ENCODE results near the gene ALG5.

ALG5 gene

GRCh38 chr13:36919833-36920615 lies 79.1 kb downstream of the ALG5 start, which contains the start of gene SMAD9:
Gene SMAD9 (minus strand): TSS chr13:36920238. CDS start chr13:36879689, 40,549 bp downstream.
- in situ Hi-C loops (cut with HindIII; ENCODE audit: low pct_ligation_motif_present, low pct_unique_long_range_greater_than_20kb, low sequenced_read_pairs): no loop called here

GRCh38 chr13:36919171-36919832 lies 79.8 kb downstream of the ALG5 start:
- in situ Hi-C loops (cut with HindIII; ENCODE audit: low pct_ligation_motif_present, low pct_unique_long_range_greater_than_20kb, low sequenced_read_pairs): no loop called here
- DNase-seq: no peak

More at GRCh38 chr13:36919833-36920615, 79.1 kb downstream of the ALG5 start, which contains the start of gene SMAD9:
- DNase-seq: peak; percentile 41

- peak; percentile 28 for DNase-seq
- in situ Hi-C loops (cut with HindIII; ENCODE audit: low pct_ligation_motif_present, low pct_unique_long_range_greater_than_20kb, low sequenced_read_pairs): no loop called here
Observed at GRCh38 chr13:36918246-36919131, 80.7 kb downstream of the ALG5 start.

GRCh38 chr13:36917311-36917710 lies 81.8 kb downstream of the ALG5 start:
- in situ Hi-C loops (cut with HindIII; ENCODE audit: low pct_ligation_motif_present, low pct_unique_long_range_greater_than_20kb, low sequenced_read_pairs): no loop called here

GRCh38 chr13:36915896-36916640 lies 83.1 kb downstream of the ALG5 start:
- no peak for DNase-seq
- in situ Hi-C loops (cut with HindIII; ENCODE audit: low pct_ligation_motif_present, low pct_unique_long_range_greater_than_20kb, low sequenced_read_pairs): no loop called here

More at GRCh38 chr13:36917311-36917710, 81.8 kb downstream of the ALG5 start:
- no peak for DNase-seq

GRCh38 chr13:36915106-36915505 lies 84.0 kb downstream of the ALG5 start:
- in situ Hi-C loops (cut with HindIII; ENCODE audit: low pct_ligation_motif_present, low pct_unique_long_range_greater_than_20kb, low sequenced_read_pairs): no loop called here
- DNase-seq: no peak

- DNase-seq: no peak
- in situ Hi-C loops (cut with HindIII; ENCODE audit: low pct_ligation_motif_present, low pct_unique_long_range_greater_than_20kb, low sequenced_read_pairs): no loop called here
Observed at GRCh38 chr13:36914648-36915047, 84.5 kb downstream of the ALG5 start.

- in situ Hi-C loops (cut with HindIII; ENCODE audit: low pct_ligation_motif_present, low pct_unique_long_range_greater_than_20kb, low sequenced_read_pairs): no loop called here
- no peak for DNase-seq
Observed at GRCh38 chr13:36913463-36913862, 85.7 kb downstream of the ALG5 start.

GRCh38 chr13:36912973-36913372 lies 86.2 kb downstream of the ALG5 start:
- DNase-seq: no peak
- in situ Hi-C loops (cut with HindIII; ENCODE audit: low pct_ligation_motif_present, low pct_unique_long_range_greater_than_20kb, low sequenced_read_pairs): no loop called here

GRCh38 chr13:36912369-36912768 lies 86.8 kb downstream of the ALG5 start:
- in situ Hi-C loops (cut with HindIII; ENCODE audit: low pct_ligation_motif_present, low pct_unique_long_range_greater_than_20kb, low sequenced_read_pairs): no loop called here

GRCh38 chr13:36910545-36910944 lies 88.6 kb downstream of the ALG5 start:
- in situ Hi-C loops (cut with HindIII; ENCODE audit: low pct_ligation_motif_present, low pct_unique_long_range_greater_than_20kb, low sequenced_read_pairs): no loop called here
- DNase-seq: no peak

More at GRCh38 chr13:36912369-36912768, 86.8 kb downstream of the ALG5 start:
- no peak for DNase-seq

- in situ Hi-C loops (cut with HindIII; ENCODE audit: low pct_ligation_motif_present, low pct_unique_long_range_greater_than_20kb, low sequenced_read_pairs): no loop called here
- no peak for DNase-seq
Observed at GRCh38 chr13:36907821-36908220, 91.3 kb downstream of the ALG5 start.

GRCh38 chr13:36907266-36907665 lies 91.9 kb downstream of the ALG5 start:
- in situ Hi-C loops (cut with HindIII; ENCODE audit: low pct_ligation_motif_present, low pct_unique_long_range_greater_than_20kb, low sequenced_read_pairs): no loop called here
- DNase-seq: no peak

GRCh38 chr13:36905944-36906343 lies 93.2 kb downstream of the ALG5 start:
- DNase-seq: no peak
- in situ Hi-C loops (cut with HindIII; ENCODE audit: low pct_ligation_motif_present, low pct_unique_long_range_greater_than_20kb, low sequenced_read_pairs): no loop called here

GRCh38 chr13:36903925-36904595 lies 95.1 kb downstream of the ALG5 start:
- in situ Hi-C loops (cut with HindIII; ENCODE audit: low pct_ligation_motif_present, low pct_unique_long_range_greater_than_20kb, low sequenced_read_pairs): no loop called here
- no peak for DNase-seq
